NT2/D1 (cell line): ENCODE measurements around the gene SYPL1.

Source experiments
- SUZ12 ChIP-seq: IDR thresholded peaks from 2 replicates; pipeline ENCODE4 v1.6.1; 2011; ENCODE audit not compliant: insufficient read length, insufficient read depth; ENCODE audit errors: extremely low read depth
- YY1 ChIP-seq: IDR thresholded peaks from 2 replicates; pipeline ENCODE4 v1.6.1; 2011; ENCODE audit not compliant: insufficient read length, insufficient read depth

GRCh38 chr7:106054156-106054910 is 57.8 kb downstream of the SYPL1 start:
- TF ChIP-seq YY1 (no peak), SUZ12 (no peak)
